SK-MEL-5 (cell line): ENCODE results near the gene AGTR2. TPM values are rescaled to one million over a fixed set of nuclear protein-coding genes. Genes with fewer than 3 reads are reported as not detected.
"Not testable (repeated sequence)": the region's sequence is repeated elsewhere in the genome, so short reads cannot be mapped to it uniquely, and the experiment has no call there.

ENCODE experiments used
- DNase-seq: peaks from one replicate; pipeline ENCODE4 v3.0.0-alpha.2; 2016; ENCODE audit warnings: low read depth, low spot score
- in situ Hi-C: cut with HindIII; loops from 2 replicates; pipeline ENCODE4 v1.10.0; 2016; ENCODE audit warnings: low sequenced_read_pairs, high pct_unique_total_duplicates, low pct_unique_long_range_greater_than_20kb
- polyA plus RNA-seq, 2 experiments: library from polyadenylated mRNA; depleted of rRNA; stranded (reverse); fragments of >200 nt; gene quantifications; 2 replicates each; pipeline ENCODE4 v1.2.3, GENCODE V29; 2015
- total RNA-seq: library from RNA; depleted of rRNA; stranded (reverse); fragments of >200 nt; shearing (Covaris generic); gene quantifications from 2 replicates; pipeline ENCODE4 v1.2.3, GENCODE V29; 2014; rRNA removed

The AGTR2 gene
- not detected in 2 replicates for total RNA-seq
- polyA plus RNA-seq (2015; cell fraction: cytosol; rRNA removed): not detected in 2 replicates
- not detected in 2 replicates for polyA plus RNA-seq (2015; cell fraction: nucleus; rRNA removed)

DNA sequence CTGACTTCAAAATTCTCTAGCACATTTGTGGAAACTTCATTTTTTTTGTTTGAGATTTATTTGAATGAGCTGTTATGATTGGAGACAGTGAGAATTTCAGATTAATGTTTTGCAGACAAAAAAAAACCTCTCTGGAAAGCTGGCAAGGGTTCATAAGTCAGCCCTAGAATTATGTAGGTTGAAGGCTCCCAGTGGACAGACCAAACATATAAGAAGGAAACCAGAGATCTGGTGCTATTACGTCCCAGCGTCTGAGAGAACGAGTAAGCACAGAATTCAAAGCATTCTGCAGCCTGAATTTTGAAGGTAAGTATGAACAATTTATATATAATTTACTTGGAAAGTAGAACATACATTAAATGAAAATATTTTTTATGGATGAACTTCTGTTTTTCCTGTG, at the start of gene AGTR2:
Gene AGTR2, plus strand, starts transcription at position 234 of the 400 bp plus-strand sequence. CDS start 1,537 bp downstream, outside the sequence.
- in situ Hi-C loops: no loop called here
- no peak for DNase-seq

DNA sequence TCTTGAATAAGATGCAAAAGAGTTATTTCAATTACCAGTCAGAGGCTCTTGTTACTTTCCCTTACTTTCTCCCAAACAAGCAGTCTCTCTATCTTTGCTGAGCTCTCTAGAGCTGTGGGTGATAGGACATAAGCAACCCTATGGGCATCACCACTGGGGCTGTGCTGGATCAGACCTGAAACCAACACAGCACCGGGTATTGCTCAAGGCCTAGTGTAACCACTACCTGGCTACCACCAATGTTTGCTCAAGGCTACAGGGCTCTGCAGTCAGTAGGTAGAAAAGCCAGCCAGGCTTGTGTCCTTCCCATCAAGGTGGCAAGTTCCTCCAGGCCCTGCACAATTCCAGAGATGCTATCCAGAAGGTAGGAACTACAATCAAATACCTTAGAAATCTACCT, 35.3 kb upstream of the AGTR2 start:
- no peak for DNase-seq
- in situ Hi-C loops: no loop called here

- DNase-seq, in situ Hi-C loops: not testable (repeated sequence)
Observed at GRCh38 chrX:116141270-116141669, 29.3 kb upstream of the AGTR2 start.

DNA sequence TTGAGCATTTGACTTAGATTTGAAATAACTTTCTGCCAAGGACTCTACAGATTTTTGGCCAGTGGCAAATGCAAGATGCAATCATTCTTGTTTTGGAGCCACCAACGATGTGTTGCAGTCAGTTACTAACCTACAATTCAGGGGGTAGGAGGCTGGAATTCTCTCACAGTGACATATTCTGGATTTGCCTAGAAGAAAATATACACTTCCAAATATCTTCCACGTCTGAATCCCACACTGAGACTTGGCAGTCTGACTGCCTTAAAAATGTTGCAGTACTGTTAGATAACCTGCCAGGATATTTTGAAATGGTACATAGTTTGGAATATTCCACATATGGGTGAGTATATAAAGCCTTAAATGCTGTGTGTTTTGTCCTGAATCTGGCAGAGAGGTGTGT, 27.6 kb upstream of the AGTR2 start:
- DNase-seq: no peak
- in situ Hi-C loops: no loop called here

DNA sequence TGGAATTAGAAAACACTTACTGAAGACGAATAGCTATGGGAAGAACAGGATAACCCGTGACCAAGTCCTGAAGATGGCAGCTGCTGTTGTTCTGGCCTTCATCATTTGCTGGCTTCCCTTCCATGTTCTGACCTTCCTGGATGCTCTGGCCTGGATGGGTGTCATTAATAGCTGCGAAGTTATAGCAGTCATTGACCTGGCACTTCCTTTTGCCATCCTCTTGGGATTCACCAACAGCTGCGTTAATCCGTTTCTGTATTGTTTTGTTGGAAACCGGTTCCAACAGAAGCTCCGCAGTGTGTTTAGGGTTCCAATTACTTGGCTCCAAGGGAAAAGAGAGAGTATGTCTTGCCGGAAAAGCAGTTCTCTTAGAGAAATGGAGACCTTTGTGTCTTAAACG, 2.4 kb downstream of the AGTR2 start:
- no peak for DNase-seq
- in situ Hi-C loops: no loop called here

- no peak for DNase-seq
- in situ Hi-C loops: no loop called here
Observed at GRCh38 chrX:116181300-116181699, 10.8 kb downstream of the AGTR2 start.

GRCh38 chrX:116185163-116185562, 14.6 kb downstream of the AGTR2 start:
- in situ Hi-C loops: no loop called here
- no peak for DNase-seq

DNA sequence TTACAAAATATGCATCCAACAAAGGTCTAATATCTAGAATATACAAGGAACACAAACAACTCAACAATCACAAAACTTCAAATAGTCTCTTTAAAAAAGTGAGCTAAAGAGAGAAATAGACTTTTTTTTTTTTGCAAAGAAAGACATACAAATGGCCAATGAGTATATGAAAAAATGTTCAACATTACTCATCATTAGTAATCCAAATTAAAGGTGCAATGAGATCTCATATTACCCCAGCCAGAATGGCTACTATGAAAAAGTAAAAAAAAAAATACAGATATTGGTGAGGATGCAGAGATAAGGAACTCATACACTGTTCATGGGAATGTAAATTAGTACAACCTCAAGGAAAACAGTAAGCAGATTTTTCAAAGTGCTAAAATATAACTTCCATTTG, 24.1 kb downstream of the AGTR2 start:
- DNase-seq: no peak
- in situ Hi-C loops: no loop called here

GRCh38 chrX:116198235-116198634, 27.7 kb downstream of the AGTR2 start:
- in situ Hi-C loops: no loop called here
- no peak for DNase-seq

DNA sequence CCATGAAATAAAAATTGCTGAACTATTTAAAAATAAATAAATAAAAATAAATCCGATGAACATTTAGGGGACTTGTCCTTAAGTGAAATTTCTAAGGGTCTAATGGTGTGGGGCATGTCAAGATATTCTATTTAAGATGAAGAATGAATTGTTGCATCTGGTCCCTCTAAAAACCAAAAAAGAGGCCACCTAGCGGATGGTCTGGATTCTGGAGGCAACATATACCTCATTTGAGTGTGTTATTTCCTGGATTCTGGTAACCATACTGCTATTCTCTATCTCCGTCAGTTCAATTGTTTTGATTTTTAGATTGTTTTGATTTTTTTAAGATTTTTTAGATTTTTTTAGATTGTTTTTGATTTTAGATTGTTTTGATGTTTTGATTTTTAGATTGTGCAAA, 28.3 kb downstream of the AGTR2 start:
- in situ Hi-C loops: no loop called here
- DNase-seq: peak; percentile 43

DNA sequence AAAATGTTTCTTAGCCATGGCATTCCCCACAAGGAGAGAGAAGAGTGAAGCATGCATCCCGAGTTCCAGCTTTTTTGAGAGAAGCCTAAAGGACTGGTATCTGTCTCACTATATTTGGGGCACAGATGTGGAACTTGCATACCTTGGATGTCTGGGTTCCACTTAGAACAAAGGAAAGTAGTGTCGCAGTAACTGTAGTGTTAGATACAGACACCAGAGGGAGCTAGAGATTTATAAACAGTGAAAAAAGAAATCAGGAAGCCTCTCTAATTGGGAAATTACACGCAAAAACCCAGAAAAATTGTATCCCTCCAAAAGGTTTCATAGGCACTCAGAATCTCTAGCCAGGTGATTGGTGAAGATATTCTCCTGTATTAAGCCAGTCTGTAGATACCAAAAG, 34.4 kb downstream of the AGTR2 start:
- peak; percentile 46 for DNase-seq
- in situ Hi-C loops: no loop called here

- DNase-seq: no peak
- in situ Hi-C loops: no loop called here
Observed at GRCh38 chrX:116213262-116213661, 42.7 kb downstream of the AGTR2 start.

GRCh38 chrX:116217080-116217479, 46.5 kb downstream of the AGTR2 start:
- DNase-seq, in situ Hi-C loops: not testable (repeated sequence)
